NK-92 treated with Interleukin-12 subunit alpha and Interleukin-12 subunit beta, amount 100 ng/mL, for 24 hours (cell line): ENCODE results near the gene PIGS.

Experiments
- DNase-seq: peaks from one replicate; lab custom pipeline; 2025; lab: John Stamatoyannopoulos, UW

Gene PIGS

GRCh38 chr17:28506763-28507487 is 64.4 kb downstream of the PIGS start:
- DNase-seq, result no peak

GRCh38 chr17:28505986-28506665 is 65.2 kb downstream of the PIGS start, which contains the start of gene FOXN1:
TSS of gene FOXN1 (plus strand) at chr17:28506348. CDS start at chr17:28523970, 17,622 bp downstream.
- no peak for DNase-seq

- no peak for DNase-seq
These were observed 67.9 kb downstream of the PIGS start for GRCh38 chr17:28503420-28503819.
